Fibroblast of skin of scalp (primary cell): ENCODE results near the gene PTGFRN.
A peak's percentile ranks its signal among the peaks of the same experiment; 100 is the strongest.

Experiments
- DNase-seq: peaks from one replicate; pipeline ENCODE4 v3.0.0-alpha.2; 2013

Gene PTGFRN

DNA sequence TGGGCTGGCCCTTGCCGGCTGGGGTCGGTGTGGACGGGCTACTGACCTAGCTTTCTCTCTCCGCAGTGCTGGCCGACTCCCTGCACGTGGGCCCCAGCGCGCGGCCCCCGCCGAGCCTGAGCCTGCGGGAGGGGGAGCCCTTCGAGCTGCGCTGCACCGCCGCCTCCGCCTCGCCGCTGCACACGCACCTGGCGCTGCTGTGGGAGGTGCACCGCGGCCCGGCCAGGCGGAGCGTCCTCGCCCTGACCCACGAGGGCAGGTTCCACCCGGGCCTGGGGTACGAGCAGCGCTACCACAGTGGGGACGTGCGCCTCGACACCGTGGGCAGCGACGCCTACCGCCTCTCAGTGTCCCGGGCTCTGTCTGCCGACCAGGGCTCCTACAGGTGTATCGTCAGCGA is 34.9 kb downstream of the PTGFRN start:
- no peak for DNase-seq

DNA sequence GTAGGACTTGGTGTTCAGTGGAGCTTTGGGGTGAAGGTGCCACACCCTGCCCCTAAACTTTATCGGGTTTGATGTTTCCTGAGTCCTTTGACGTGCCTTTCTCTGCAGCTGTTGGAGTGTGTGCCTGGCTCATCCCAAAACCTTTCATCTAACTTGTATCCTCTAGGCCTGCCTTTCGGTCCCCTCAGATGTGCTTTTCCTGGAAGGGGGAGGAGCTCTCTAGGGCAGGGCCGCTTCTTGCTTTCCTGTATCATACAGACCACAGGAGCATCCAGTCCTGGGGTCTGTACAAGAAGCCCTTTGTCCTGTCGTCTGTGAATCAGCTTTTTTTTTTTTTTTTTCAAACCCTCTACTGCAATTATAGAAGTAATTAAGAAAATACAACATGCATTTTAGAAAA is 35.7 kb downstream of the PTGFRN start:
- no peak for DNase-seq

DNA sequence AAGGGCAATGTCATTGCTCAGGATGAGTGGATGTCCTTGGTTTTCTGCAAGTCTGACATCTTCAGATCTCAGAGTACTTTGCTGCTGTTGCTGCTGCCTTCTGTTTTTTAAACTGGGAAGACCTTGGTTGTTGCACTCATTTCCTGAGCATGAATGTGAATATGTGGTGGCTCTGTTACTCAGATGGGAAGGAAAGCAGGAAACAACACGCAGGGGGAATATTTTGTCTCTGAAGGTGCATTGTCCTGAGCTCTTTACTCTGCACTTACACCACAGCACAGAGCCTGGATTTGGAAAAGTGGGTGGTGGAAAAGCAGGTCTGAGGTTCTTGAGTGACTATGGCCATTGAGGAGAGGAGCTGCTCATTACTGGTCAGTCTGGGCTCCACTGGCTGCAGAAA is 36.3 kb downstream of the PTGFRN start:
- no peak for DNase-seq

DNA sequence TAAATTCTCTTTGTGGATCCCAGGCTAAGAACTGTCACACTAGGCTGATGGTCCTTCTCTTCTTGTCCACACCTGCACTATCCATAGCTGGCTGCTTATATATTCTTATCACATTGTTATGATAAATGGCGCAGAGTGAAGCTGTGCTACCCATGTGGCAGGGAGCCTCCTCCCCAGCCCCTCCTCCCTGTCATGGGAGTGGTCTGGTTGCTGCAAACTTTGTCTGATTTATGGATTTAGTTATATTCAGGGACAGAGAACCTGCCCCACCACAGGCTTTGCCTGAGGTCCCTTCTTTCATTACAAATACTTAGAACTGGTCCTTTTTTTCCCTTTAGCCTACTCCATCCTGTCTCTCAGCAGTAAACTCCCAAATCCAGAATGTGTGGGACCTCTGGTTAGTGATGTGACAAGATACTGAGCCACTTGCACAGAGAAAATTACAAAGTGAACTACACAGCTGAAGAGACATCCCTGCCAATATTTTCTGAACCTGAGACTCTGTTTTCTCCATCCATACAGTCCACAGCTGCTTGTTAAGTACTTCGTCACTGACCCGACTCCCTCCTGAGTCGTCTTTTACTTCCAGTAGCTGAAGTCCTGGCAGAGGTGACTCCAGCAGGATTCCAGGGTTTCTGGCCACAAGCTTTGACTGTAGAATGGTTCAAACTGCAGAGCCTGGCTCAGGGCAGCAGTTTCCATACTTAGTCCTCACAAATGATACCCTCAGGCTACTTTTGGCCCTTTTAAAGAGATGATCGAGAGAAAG is 37.6 kb downstream of the PTGFRN start:
- no peak for DNase-seq

DNA sequence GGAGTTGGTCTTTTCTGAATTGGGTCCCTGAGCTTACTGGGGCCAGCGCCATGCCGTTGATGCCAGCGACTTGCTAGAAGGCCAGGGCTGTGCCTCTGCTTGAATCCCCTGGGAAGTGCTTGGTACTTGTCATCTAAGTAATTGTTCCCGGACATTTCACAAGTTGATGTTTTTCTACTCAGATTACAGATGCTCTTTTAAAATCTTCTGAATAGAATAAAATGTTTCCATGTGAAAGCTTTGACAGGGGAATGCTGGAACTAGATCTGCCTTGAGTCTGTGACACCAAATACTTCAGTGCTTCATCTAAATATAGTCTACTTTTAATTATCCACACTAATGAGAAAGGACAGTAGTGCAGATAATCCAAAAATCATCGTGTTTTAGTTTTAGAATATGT is 38.3 kb downstream of the PTGFRN start:
- DNase-seq = no peak

- no peak for DNase-seq
These were observed 38.9 kb downstream of the PTGFRN start for GRCh38 chr1:116948642-116949041.

- DNase-seq = no peak
These were observed 39.7 kb downstream of the PTGFRN start for GRCh38 chr1:116949213-116949985.

DNA sequence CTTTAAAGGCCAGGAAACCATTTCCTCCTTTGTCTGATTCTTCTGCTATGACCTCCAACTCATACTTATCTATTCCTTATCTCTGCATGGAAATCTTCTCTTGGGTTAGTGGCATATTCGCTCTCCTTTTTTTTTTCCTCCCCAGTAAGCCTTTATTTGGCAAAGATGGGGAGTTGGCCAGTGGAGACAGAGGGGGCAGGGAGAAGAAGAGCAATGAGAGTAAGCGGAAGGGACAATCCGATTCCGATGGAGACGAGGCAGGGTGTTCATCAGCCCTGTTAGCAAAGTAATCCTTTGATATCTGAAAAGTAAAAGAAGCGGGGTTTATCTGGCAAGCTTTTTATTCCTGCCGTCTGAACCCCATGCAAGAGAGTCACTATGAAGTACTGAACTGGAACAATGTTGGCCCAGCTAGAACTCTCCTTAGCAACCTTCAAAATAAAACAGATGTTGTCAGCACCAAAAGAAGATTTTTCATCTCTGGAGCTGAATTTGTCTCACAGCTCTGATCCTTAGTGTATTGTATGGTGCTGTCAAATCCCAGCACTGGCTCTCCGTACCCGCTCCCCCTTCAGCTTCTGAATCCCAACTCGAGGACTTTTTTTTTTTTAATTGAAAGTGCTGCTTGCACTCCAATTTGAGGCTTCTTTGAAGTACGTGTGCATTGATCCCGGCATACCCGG is 40.9 kb downstream of the PTGFRN start:
- no peak for DNase-seq

DNA sequence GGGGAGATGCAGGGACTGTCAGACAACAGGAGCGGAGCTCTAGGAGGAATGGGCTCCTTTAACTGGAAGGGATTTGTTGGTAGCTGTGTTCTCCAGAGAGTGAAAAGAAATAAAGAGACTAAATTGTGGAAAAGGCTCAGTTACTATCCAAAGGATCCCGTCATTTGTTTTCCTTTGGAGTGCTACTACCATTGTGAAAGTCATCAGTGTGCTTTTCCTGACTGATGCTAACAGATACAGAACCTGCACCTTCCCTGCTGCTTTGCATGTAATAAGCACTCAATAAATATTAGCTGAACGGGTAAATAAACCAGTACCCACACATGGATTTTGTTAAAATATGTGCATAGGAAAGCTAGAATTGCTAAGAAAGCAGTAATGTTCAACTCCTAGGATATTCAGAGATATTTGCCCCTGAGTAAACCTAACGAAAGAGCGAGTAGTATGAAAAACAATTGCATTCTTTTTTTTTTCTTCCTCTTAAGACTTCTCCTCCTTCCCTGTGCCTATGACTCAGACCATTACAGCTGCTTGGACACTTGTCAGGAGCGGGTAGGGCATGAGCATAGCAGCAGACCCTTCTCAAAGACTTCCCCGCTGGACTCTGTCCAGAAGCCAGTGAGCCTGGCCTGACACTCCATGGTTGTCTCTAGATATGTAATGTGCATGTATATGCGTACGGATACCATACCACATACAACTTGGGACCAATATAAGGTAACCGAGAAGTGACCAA is 41.7 kb downstream of the PTGFRN start:
- DNase-seq = peak; percentile 61

- DNase-seq = no peak
These were observed 43.1 kb downstream of the PTGFRN start for GRCh38 chr1:116952738-116953275.

DNA sequence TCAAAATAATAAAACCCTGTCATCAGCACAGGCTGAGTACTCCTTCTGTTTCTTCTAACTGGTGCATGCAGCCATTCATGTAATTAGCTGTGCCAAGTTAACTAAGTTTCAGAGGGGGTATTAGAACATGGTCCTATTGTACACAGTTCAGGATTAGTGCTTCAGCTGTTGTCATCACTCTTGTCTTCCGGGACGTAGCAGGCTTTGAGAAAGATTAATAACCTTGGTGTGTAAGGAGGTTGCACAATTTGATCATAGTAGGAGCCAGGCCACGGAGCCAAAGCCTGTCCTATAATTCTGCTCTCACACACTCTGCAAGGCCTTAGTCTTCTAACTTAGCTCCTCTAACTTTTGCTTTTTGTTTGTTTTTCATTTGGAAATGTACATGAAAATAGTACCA is 44.7 kb downstream of the PTGFRN start:
- DNase-seq = no peak

GRCh38 chr1:116956378-116956777 is 46.7 kb downstream of the PTGFRN start:
- DNase-seq = no peak

DNA sequence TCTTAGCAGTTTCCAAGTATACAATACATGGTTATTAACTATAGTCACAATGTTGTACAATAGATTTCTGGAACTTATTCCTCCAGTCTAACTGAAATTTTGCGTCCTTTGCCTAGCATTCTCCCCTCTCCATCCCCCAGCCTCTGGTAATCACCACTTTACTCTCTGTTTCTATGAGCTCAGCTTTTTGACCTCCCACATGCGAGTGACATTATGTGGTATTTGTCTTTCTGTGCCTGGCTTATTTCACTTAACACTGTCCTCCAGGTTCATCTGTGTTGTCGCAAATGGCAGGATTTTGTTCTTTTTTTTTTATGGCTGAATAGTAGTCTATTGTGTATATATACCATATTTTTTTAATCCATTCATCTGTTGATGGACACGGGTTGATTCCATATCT is 47.9 kb downstream of the PTGFRN start:
- no peak for DNase-seq

DNA sequence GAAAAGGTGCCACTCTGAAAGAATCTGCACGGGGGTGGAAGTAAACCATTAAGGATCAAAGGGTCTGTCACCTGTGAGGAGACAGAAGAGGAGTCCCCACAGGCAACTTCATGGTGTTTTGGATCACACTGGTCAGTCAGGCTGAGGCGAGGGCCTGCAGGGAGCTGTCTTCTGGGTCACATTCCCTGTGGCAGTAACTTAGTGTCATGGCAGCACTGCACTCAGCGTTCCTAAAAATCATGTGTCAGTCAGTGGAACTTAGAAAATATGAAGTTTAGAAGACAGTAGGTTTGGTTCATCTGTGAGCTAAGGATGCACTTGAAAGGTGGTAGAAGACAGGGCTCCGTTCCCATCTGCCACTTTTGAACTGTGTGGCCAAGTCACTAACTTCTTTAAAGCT is 48.4 kb downstream of the PTGFRN start:
- no peak for DNase-seq

GRCh38 chr1:116958977-116959376 is 49.3 kb downstream of the PTGFRN start:
- DNase-seq = no peak

GRCh38 chr1:116961606-116962005 is 51.9 kb downstream of the PTGFRN start:
- no peak for DNase-seq

DNA sequence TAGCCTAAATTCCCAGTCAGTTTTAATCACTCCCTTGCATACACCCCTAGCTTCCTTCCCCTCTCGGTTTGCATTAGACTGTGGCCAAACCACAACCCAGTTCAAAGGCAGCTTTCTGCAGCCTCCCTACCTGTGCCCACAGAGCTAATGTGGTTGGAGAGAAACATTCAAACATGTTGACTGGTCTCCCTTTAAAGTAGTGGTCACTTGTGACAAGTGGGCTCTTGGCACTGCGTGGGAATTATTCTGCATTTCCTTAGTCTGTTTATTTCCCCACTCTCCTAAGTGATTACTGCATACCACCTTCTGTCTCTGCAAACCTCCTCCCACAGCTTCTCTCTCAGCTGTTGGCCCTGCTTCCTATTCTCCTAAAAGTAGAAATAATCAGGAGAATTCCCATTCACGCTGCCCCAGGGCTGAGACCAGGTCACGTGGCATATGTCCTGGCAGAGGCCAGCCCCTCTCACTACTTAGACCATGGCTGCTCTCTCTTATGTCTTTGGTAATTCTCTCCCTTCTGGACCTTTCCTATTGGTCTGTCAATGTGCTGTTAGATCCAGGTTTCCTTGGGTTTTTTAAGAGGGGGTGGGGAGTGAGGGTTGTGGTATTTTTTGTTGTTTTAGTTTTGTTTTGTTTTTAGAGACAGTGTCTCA is 53.4 kb downstream of the PTGFRN start:
- DNase-seq = no peak

DNA sequence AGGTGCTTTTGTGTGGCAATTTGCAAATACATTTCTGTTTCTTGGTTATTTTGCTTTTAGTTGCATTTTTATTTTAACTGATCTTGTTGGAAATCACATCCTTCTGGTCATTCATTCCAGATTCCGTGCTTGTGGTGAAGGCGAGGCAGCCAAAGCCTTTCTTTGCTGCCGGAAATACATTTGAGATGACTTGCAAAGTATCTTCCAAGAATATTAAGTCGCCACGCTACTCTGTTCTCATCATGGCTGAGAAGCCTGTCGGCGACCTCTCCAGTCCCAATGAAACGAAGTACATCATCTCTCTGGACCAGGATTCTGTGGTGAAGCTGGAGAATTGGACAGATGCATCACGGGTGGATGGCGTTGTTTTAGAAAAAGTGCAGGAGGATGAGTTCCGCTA is 57.1 kb downstream of the PTGFRN start:
- peak; percentile 62 for DNase-seq

GRCh38 chr1:116968724-116969123 is 59.0 kb downstream of the PTGFRN start:
- no peak for DNase-seq

- DNase-seq = no peak
These were observed 61.6 kb downstream of the PTGFRN start for GRCh38 chr1:116971258-116971860.

DNA sequence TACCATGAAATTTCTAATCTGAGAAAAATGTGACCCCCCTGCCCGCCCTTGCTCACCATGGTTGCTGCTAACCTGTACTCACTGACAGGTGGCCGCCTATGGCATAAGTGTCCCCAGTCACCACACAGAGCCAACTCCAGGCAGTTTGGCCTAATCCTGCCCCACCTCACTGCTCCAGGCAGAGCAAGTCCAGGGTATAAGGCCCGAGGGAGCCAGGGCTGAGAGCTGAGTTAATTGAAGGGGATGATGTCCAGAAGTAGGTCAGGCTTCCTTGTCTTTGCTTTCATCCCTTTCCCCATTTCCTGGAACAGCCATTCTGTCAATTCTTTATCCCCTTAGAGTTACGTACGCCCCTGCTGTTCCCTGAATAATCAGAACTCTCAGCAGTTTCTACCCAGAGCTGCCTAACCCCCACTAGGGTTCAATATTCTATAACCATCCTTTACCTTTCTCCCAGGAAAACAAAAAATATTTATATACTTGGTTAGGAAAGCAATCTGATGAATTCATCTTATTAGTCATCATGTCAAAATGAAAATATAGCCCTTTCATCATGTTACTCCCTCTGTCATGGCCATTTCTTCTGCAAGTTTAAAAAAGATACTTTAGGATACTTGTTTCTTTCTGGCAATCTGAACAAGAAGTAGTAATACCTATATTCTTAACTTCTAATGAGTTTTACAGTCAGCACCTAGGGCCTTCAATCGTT is 62.4 kb downstream of the PTGFRN start:
- no peak for DNase-seq
